PC-3 (cell line): Measurements from ENCODE around the gene DNMBP.

ENCODE experiments used
- EZH2 ChIP-seq: fragments of 300-600 bp; sonication (generic); IDR thresholded peaks from one replicate; pipeline ENCODE4 v1.6.1; 2017; ENCODE audit warnings: antibody characterized with exemption, mild to moderate bottlenecking, low read length; ENCODE audit not compliant: unreplicated experiment
- EZH2phosphoT487 ChIP-seq: fragments of 300-600 bp; sonication (generic); IDR thresholded peaks from 2 replicates; pipeline ENCODE4 v1.6.1; 2018; ENCODE audit warnings: mild to moderate bottlenecking, antibody characterized with exemption, low read length, borderline replicate concordance
- TF ChIP-seq, protein P1 (sequence below): fragments of 300-600 bp; sonication (generic); conservative IDR thresholded peaks from 2 replicates; pipeline ENCODE4 v1.5.1; 2017; ENCODE audit warnings: antibody characterized with exemption, low read depth, mild to moderate bottlenecking, low read length

DNA sequence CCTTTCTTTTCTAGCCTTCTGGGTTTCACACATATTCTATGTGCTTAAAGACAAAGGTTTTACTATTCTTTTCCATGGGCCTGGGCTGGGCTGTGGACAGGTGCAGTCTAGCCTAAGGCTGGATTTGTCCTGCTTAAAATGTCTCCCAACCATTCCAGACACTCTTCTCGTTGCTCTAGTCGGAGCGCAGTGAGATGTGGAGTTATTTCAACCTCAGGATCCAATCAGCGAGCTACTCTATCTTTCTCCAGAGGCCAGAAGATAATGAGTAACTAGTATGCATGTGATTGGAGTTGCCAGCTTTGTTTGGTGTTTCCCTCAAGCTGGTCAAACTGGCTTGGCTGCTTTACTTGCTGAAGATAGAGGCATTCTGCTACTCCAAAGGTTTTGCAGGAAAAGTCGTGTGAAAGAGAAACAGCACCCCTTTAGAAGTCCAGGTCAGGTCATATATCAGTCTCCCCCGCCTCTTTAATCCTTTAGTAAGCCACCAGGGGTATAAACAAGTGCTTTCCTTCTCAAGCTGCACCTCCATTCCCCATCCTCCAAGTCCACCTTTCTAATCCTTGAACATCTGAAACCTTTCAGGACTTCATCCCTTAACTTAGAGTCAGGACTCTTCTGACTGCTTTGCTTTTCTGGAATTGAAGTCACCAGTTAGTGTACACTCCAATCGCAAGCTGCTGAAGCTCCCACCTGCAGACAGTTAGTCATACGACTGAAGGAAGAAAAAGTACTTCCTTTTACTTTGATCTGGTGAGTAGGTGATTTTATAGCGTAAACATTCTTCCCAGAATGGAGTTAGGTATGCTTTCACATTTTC is 78.8 kb downstream of the DNMBP start:
- TF ChIP-seq, protein P1, sequence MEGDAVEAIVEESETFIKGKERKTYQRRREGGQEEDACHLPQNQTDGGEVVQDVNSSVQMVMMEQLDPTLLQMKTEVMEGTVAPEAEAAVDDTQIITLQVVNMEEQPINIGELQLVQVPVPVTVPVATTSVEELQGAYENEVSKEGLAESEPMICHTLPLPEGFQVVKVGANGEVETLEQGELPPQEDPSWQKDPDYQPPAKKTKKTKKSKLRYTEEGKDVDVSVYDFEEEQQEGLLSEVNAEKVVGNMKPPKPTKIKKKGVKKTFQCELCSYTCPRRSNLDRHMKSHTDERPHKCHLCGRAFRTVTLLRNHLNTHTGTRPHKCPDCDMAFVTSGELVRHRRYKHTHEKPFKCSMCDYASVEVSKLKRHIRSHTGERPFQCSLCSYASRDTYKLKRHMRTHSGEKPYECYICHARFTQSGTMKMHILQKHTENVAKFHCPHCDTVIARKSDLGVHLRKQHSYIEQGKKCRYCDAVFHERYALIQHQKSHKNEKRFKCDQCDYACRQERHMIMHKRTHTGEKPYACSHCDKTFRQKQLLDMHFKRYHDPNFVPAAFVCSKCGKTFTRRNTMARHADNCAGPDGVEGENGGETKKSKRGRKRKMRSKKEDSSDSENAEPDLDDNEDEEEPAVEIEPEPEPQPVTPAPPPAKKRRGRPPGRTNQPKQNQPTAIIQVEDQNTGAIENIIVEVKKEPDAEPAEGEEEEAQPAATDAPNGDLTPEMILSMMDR: no peak
- TF ChIP-seq EZH2 (no peak), EZH2phosphoT487 (no peak)
